WTC11 (cell line): ENCODE measurements around the gene SPO11. TPM values are rescaled to one million over a fixed set of nuclear protein-coding genes. Genes with fewer than 3 reads are reported as not detected.

Experiments used
- ATAC-seq: fragments of 200-7000 bp; cut with Tn5 transposase; 2 replicates; pipeline ENCODE4 v1.10.0; 2021; ENCODE audit warnings: mild to moderate bottlenecking, moderate library complexity
- CTCF ChIA-PET: fragments of 300-600 bp; sonication (Branson Sonifier 250); formaldehyde crosslinking; loops from one replicate; lab custom pipeline; 2021; ENCODE audit warnings: antibody characterized with exemption; lab: Charles Lee
- POLR2A ChIA-PET: fragments of 350-600 bp; sonication (Branson Sonifier 250); formaldehyde crosslinking; loops from one replicate; lab custom pipeline; 2021; ENCODE audit warnings: antibody characterized with exemption; lab: Charles Lee
- DNase-seq: peaks from one replicate; pipeline ENCODE4 v3.0.0; 2021; ENCODE audit warnings: low spot score
- H3K27ac Mint-ChIP-seq: 2 replicates; pipeline ENCODE4 v1.8.0; 2021; ENCODE audit warnings: mixed read lengths
- H3K27me3 Mint-ChIP-seq: 2 replicates; pipeline ENCODE4 v1.8.0; 2021; ENCODE audit warnings: low read depth, mild to moderate bottlenecking, moderate library complexity, mixed read lengths
- H3K36me3 Mint-ChIP-seq: 2 replicates; pipeline ENCODE4 v1.8.0; 2021; ENCODE audit warnings: mixed read lengths
- H3K4me1 Mint-ChIP-seq: 2 replicates; pipeline ENCODE4 v1.8.0; 2022; ENCODE audit warnings: mixed read lengths
- H3K4me3 Mint-ChIP-seq: 2 replicates; pipeline ENCODE4 v1.8.0; 2021; ENCODE audit warnings: mild to moderate bottlenecking, moderate library complexity, mixed read lengths
- H3K9me3 Mint-ChIP-seq: 2 replicates; pipeline ENCODE4 v1.8.0; 2021; ENCODE audit warnings: mixed read lengths
- E2F1 ChIP-seq: sonication (generic); formaldehyde crosslinking; IDR thresholded peaks from 2 replicates; pipeline ENCODE4 v1.8.0; 2022; ENCODE audit warnings: mild to moderate bottlenecking, missing genetic modification reagents
- ELF4 ChIP-seq: sonication (generic); formaldehyde crosslinking; IDR thresholded peaks from 2 replicates; pipeline ENCODE4 v1.8.1; 2022; ENCODE audit warnings: low read depth, mild to moderate bottlenecking, moderate library complexity, missing genetic modification reagents
- HMGA2 ChIP-seq: fragments of 250-450 bp; sonication (Bioruptor Pico); IDR thresholded peaks from 2 replicates; pipeline ENCODE4 v1.4.0; 2021; ENCODE audit warnings: mild to moderate bottlenecking, moderate library complexity
- MLX ChIP-seq: sonication (generic); formaldehyde crosslinking; IDR thresholded peaks from 2 replicates; pipeline ENCODE4 v1.8.1; 2023; ENCODE audit warnings: mild to moderate bottlenecking, missing genetic modification reagents, moderate library complexity
- NFATC4 ChIP-seq: fragments of 250-450 bp; sonication (Bioruptor Pico); IDR thresholded peaks from 2 replicates; pipeline ENCODE4 v1.9.0; 2021; ENCODE audit warnings: mild to moderate bottlenecking
- SOX15 ChIP-seq: fragments of 250-450 bp; sonication (Bioruptor Pico); IDR thresholded peaks from 2 replicates; pipeline ENCODE4 v1.9.0; 2021; ENCODE audit warnings: mild to moderate bottlenecking
- TEAD4 ChIP-seq: sonication (generic); formaldehyde crosslinking; IDR thresholded peaks from 2 replicates; pipeline ENCODE4 v1.8.0; 2022; ENCODE audit warnings: mild to moderate bottlenecking, missing genetic modification reagents
- ZNF121 ChIP-seq: sonication (generic); formaldehyde crosslinking; IDR thresholded peaks from 2 replicates; pipeline ENCODE4 v1.8.0; 2023; ENCODE audit warnings: missing genetic modification reagents
- ZNF219 ChIP-seq: sonication (generic); formaldehyde crosslinking; IDR thresholded peaks from 2 replicates; pipeline ENCODE4 v1.8.0; 2023; ENCODE audit warnings: missing genetic modification reagents, mild to moderate bottlenecking, borderline replicate concordance
- ZNF423 ChIP-seq: fragments of 250-450 bp; sonication (Bioruptor Pico); IDR thresholded peaks from 2 replicates; pipeline ENCODE4 v2.1.2; 2022; ENCODE audit warnings: mild to moderate bottlenecking, moderate library complexity
- ZNF425 ChIP-seq: fragments of 250-450 bp; sonication (Bioruptor Pico); conservative IDR thresholded peaks from 2 replicates; pipeline ENCODE4 v1.9.0; 2021; ENCODE audit warnings: mild to moderate bottlenecking
- ZNF532 ChIP-seq: fragments of 250-450 bp; sonication (Bioruptor Pico); IDR thresholded peaks from 2 replicates; pipeline ENCODE4 v1.9.0; 2021; ENCODE audit warnings: mild to moderate bottlenecking, borderline replicate concordance
- total RNA-seq: library from RNA; stranded (reverse); gene quantifications from 3 replicates; pipeline ENCODE4 v1.2.3, GENCODE V29; 2021
- TF ChIP-seq, protein P1 (sequence below): sonication (generic); formaldehyde crosslinking; conservative IDR thresholded peaks from 2 replicates; pipeline ENCODE4 v1.8.1; 2023; ENCODE audit warnings: mild to moderate bottlenecking, low read depth, missing genetic modification reagents, moderate library complexity
- TF ChIP-seq, protein P2 (sequence below): fragments of 250-450 bp; sonication (Bioruptor Pico); IDR thresholded peaks from 2 replicates; pipeline ENCODE4 v1.9.0; 2021; ENCODE audit warnings: mild to moderate bottlenecking

SPO11 gene
- total RNA-seq, 1 experiment from 2014 or later = not detected

DNA sequence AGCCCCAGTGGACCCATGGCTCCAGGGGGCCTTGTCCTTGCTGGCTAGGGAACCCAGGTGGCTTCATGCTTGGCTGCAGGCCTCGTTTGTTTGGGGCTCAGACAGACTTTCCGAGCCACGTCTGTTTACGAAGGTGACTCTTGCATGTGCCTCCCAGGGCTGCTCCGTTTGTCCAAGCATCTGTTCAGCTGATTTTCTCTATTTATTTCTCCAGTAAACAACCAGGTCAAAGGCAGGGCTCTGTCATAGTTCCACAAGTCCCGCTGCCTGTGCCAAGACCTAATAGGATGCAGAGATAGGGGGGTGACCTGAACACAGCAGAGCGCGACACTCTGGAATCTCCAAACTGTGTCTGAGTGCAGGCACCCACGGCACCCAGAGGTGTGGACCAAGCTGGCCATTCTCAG, 12.8 kb upstream of the SPO11 start (continued):
- TF ChIP-seq E2F1 (CRISPR knock-in tag) = no peak
- TF ChIP-seq NFATC4 (CRISPR knock-in tag) = no peak
- TF ChIP-seq ZNF219 (CRISPR knock-in tag) = no peak
- no peak for TF ChIP-seq HMGA2 (CRISPR knock-in tag)
- TF ChIP-seq ZNF121 (CRISPR knock-in tag) = no peak
- no peak for TF ChIP-seq ELF4 (CRISPR knock-in tag)

GRCh38 chr20:57317316-57317788, 12.3 kb upstream of the SPO11 start:
- Mint-ChIP-seq H3K4me1 (0 out of 2 replicates have a peak, but pooled peaks cover 4% of the 10 kb centered on the region), H3K27me3 (no peaks in the 10 kb centered on the region; the same call in 1 of the 2 replicates)
- no peak for DNase-seq
- no peak for ATAC-seq
- TF ChIP-seq ZNF219 (CRISPR knock-in tag) (no peak), ZNF425 (CRISPR knock-in tag) (no peak), SOX15 (CRISPR knock-in tag) (no peak), ZNF532 (CRISPR knock-in tag) (no peak), TEAD4 (CRISPR knock-in tag) (no peak), MLX (no peak), ZNF423 (CRISPR knock-in tag) (no peak)
- TF ChIP-seq, protein P1, sequence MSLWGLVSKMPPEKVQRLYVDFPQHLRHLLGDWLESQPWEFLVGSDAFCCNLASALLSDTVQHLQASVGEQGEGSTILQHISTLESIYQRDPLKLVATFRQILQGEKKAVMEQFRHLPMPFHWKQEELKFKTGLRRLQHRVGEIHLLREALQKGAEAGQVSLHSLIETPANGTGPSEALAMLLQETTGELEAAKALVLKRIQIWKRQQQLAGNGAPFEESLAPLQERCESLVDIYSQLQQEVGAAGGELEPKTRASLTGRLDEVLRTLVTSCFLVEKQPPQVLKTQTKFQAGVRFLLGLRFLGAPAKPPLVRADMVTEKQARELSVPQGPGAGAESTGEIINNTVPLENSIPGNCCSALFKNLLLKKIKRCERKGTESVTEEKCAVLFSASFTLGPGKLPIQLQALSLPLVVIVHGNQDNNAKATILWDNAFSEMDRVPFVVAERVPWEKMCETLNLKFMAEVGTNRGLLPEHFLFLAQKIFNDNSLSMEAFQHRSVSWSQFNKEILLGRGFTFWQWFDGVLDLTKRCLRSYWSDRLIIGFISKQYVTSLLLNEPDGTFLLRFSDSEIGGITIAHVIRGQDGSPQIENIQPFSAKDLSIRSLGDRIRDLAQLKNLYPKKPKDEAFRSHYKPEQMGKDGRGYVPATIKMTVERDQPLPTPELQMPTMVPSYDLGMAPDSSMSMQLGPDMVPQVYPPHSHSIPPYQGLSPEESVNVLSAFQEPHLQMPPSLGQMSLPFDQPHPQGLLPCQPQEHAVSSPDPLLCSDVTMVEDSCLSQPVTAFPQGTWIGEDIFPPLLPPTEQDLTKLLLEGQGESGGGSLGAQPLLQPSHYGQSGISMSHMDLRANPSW (CRISPR knock-in tag) = no peak
- TF ChIP-seq, protein P2, sequence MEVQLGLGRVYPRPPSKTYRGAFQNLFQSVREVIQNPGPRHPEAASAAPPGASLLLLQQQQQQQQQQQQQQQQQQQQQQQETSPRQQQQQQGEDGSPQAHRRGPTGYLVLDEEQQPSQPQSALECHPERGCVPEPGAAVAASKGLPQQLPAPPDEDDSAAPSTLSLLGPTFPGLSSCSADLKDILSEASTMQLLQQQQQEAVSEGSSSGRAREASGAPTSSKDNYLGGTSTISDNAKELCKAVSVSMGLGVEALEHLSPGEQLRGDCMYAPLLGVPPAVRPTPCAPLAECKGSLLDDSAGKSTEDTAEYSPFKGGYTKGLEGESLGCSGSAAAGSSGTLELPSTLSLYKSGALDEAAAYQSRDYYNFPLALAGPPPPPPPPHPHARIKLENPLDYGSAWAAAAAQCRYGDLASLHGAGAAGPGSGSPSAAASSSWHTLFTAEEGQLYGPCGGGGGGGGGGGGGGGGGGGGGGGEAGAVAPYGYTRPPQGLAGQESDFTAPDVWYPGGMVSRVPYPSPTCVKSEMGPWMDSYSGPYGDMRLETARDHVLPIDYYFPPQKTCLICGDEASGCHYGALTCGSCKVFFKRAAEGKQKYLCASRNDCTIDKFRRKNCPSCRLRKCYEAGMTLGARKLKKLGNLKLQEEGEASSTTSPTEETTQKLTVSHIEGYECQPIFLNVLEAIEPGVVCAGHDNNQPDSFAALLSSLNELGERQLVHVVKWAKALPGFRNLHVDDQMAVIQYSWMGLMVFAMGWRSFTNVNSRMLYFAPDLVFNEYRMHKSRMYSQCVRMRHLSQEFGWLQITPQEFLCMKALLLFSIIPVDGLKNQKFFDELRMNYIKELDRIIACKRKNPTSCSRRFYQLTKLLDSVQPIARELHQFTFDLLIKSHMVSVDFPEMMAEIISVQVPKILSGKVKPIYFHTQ (CRISPR knock-in tag) = no peak
- TF ChIP-seq, all 79 proteins: peak for 0
- CTCF ChIA-PET = interaction anchor here (1.5 kb wide), 1 partner anchor 225 kb away, joined by 4 read pairs; no protein-coding TSS in a partner anchor
- Mint-ChIP-seq H3K36me3 (no peaks in the 10 kb centered on the region), H3K4me3 (no peak overlapping the region), H3K27ac (no peak overlapping the region), H3K9me3 (no peaks in the 10 kb centered on the region)
- POLR2A ChIA-PET = interaction anchor here (1.1 kb wide), 1 partner anchor 76 kb away, joined by 3 read pairs; no protein-coding TSS in a partner anchor
